Embryonic facial prominence (tissue), 1 donor: ENCODE data around the gene TLCD5.

Experiments used
- DNase-seq: peaks from one replicate; pipeline ENCODE4 v3.0.0-alpha.2; 2016; ENCODE audit errors: extremely low spot score

TLCD5 gene

GRCh38 chr11:120378474-120378873, 53.4 kb downstream of the TLCD5 start:
- no peak for DNase-seq

DNA sequence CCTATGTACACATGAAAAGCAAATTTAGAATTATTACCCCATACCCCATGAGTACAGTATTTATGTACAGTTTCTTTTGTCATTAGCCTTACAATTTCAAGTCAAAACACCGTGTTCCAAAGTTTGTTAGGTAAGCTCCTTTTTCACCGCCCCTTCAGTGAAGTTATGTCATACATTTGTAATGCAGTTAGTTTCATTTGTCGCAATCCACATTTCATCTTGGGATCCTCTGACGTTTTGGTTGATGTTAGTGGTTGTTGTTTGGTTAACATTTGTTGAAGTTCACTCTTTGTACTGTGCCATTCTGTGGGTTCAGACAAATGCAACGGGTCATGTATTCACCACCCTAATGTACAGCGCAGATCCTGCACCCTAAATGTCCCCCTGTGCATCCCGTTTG, 56.3 kb downstream of the TLCD5 start:
- no peak for DNase-seq
